Endometrium (tissue), 2 donors: ENCODE data around the gene CCDC89.
"Not testable (repeated sequence)": the region's sequence is repeated elsewhere in the genome, so short reads cannot be mapped to it uniquely, and the experiment has no call there.

ENCODE experiments used
- FAIRE-seq: peaks from 2 replicates; lab custom pipeline; 2012; peaks lifted over from hg19 to GRCh38; lab: Jason Lieb, UNC
- donor health status: control.
- donor health status: control.

The CCDC89 gene

DNA sequence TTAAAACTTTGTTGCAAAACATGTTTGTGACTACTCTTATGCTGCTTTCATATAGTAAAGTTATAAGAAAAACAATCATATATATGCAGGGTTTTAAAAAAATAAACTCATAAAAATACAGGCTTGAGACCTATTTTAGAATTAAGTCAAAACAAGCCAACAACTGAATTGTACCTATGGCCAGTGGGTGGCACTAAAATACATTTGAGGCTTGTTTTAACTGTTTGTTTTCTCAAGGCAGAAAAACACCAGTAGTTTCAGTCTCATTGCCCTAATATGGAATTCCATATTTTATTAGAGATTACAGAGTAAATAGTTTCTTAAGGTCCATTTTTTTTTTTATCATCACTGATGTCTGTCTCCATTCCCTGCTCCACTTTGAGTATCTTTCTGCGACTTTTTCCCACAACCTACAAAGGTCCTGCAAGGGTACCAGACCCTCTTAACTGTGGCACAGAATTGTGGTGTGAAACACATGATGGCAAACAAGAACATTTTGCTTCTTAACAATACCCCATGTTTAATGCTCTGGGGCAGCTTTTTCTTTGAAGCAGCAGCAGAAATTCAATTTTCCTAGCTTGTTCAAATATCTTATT is 8.5 kb upstream of the CCDC89 start:
- FAIRE-seq: peak; percentile 80

DNA sequence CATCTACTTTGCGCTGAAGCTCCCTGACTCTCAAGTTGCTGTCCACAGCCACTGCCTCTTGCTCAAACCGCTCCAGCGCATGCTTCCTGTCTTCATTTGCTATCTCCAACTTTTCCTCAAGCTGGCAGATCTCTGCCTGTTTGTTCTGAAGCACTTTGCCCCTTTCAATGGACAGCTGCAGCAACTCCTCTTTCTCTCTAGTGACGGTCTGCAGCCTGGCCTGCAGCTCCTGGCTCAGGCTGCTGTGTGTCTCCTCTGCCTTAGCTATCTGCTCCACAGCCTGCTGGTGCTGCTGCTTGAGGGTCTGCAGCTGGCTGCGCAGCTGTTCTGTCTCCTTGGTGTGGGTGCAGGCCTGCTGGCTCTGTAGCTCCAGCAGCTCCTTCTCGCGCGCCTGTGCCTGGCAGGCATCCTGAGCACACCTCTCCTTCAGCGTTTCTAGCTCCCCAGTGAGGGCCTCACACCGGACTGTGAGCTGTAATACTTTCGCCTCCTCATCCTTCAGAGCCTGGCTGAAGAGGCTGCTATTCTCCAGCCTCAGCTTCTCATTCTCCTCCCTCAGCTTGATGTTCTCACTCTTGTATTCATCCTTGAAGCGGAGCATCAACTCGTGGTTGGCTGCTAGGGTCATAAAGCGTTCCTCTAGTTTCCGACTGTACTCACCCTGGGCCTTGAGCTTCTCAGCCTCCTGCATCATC is 723 bp downstream of the CCDC89 start:
- no peak for FAIRE-seq

- no peak for FAIRE-seq
These were observed 3.4 kb downstream of the CCDC89 start for GRCh38 chr11:85682330-85683305.

DNA sequence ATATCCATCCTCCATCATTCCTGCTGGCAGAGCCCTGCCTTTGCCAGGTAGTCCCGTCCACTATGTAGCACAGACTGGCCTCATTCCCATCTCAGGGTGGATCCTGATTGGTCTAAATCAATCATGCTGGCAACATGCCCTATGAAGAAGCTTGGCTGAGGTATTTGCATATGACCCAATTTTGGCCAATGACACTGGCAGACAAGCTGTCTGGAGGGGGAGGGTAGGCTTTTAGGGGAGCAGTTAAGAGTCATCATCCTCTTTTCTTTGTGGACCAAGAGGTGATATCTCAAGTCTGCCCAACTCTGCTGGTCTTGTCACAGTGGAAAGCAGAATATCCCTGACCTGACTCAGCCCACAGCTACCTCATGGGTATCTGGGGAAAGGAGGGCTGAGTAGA is 5.1 kb downstream of the CCDC89 start:
- no peak for FAIRE-seq

DNA sequence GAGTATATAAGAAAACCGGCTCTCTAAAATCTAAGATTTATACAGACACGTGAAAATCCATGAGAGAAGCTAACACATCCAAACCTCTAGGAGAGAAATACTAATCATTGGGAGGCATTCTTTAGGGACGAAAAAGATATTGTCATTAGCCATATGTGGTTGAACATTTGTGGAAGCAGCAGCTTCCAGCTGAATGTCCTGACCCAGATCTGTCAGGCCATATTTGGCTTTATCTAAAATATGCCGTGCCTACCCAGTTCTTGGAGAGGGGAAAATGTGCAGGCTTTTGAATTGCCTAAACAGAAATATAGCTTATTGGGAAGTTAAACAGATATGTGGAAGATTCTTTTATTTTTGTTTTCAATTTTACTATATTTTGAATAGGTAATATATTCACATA is 6.4 kb downstream of the CCDC89 start:
- no peak for FAIRE-seq

GRCh38 chr11:85673393-85673792 is 12.6 kb downstream of the CCDC89 start:
- no peak for FAIRE-seq

DNA sequence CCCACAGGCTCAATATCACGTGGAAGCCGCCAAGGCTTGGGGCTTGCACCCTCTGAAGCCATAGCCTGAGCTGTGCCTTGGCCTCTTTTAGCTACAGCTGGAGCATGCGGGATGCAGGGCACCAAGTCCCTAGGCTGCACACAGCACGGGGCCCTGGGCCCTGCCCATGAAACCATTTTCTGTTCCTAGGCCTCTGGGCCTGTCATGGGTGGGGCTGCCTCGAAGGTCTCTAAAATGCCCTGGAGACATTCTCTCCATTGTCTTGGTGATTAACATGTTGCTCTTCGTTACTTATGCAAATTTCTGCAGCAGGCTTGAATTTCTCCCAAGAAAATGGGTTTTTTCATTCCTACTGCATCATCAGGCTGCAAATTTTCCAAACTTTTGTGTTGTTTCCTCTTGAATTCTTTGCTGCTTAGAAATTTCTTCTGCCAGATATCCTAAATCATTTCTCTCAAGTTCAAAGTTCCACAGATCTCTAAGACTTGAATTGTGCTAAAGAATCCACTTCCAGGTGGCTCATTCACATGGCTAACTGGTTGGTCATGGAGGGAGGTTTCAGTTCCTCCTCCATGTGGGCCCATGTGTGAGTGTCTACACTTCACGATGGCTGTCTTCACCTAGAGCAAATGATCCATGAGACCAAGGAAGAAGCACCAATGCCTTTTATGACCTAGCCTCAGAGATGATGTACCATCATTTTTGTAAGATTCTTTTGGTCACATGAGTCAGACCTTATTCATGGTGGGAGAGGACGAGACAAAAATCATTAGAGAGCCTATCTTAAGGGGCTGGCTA is 13.7 kb downstream of the CCDC89 start:
- FAIRE-seq: no peak

GRCh38 chr11:85670949-85671663 is 14.9 kb downstream of the CCDC89 start:
- FAIRE-seq: not testable (repeated sequence)

- FAIRE-seq: no peak
These were observed 17.8 kb downstream of the CCDC89 start for GRCh38 chr11:85668157-85668556.

DNA sequence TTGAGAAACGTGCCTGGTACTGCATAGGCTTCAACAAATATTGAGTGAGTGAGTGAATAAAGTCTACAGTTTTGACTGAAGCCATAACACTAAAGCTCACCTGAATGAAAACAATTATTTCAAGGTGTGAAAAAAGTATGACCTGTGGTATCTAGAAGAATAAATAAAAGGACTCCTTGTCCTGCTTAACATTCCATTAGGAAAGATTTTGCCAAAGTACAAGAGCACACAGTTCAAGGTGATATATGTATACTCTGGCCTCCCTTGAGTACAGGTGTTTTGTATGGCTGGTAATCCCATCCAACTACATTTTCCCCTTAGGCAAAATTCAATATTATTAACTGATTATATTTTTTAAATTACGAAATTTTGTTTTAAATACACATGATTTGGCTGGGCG is 19.3 kb downstream of the CCDC89 start:
- no peak for FAIRE-seq

DNA sequence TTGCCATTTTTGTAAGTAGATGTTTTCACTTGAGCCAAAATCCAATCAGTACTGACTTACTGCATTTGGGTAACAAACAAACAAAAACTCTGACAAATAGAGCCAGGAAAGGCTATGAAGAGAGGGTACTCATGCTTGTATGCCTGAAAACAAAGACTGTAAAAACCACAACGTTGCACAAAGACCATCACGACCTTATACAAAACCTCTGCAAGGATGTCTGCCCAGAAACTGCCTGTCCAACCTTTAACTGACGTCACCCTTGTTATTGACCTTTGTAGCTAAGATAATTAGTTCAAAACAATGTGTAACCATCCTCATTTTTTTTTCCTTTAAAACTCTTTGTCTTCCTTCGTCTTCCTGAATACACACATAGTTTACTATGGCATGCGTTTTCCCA is 20.3 kb downstream of the CCDC89 start:
- no peak for FAIRE-seq

- peak; percentile 80 for FAIRE-seq
These were observed 21.1 kb downstream of the CCDC89 start, which contains the start of gene CREBZF for GRCh38 chr11:85664615-85665481. CREBZF (minus strand) TSS chr11:85665129; CDS start chr11:85664875, 254 bp downstream.

- no peak for FAIRE-seq
These were observed 22.0 kb downstream of the CCDC89 start for GRCh38 chr11:85663753-85664614.

DNA sequence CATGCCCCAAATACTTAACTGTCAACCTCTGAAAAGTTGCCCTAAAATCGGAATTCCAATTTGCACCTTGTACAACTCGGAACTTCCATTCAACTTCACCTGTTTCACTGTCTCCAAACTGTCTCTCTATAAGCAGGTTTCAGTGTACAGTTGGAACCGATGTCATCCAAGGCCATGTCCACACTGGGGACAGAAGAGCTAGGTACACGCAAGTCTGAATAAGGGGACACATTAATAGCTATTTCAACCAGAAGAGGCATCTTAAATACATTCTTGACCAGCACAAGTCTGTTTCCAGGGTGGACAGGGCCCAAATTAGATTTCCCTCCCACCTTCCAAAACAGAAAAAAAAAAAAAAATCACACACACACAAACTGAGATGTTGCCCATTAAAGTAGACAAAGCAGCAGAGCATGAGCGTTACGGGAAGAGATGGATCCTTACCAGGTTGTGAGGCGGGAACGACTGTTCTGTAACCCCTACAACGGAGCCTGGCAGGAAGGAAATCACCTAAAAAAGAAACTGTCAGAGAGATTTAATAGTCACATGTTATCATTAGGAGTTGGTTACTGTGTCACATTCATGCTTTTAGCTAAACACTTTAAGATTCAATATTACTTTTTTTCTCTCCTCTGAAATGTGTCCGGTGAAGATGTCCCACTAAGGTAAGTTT is 22.8 kb downstream of the CCDC89 start:
- FAIRE-seq: no peak

DNA sequence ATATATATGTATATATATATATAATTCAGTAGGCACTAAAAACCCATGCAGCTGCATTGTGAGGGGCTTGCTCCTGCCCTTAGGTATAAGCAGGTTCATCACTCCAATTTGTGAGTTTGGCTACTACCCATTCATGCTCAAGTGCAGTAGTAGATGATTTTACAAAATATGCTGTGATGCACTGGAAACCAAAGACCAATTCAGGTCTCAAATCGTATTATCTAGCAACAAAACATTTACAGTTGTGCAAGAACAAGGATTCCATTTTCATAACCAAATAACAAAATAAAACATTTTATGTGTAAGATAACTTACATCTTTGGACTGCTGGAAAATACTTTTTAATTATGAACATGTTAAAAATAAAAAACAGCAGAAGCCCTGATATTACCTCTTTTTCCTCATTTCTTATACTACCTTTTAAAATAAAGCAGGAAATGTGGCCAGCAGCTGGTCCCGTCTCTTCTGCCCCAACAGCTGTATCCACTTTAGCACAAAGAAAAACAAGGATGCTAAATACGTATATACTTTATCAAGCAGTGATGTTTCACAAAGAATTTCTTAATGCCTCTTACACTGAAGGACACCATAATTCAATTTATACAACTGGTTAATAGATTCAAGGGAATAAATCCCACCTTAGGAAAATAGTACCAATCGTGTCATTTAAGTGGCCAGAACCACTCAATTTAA is 23.9 kb downstream of the CCDC89 start:
- FAIRE-seq: no peak

DNA sequence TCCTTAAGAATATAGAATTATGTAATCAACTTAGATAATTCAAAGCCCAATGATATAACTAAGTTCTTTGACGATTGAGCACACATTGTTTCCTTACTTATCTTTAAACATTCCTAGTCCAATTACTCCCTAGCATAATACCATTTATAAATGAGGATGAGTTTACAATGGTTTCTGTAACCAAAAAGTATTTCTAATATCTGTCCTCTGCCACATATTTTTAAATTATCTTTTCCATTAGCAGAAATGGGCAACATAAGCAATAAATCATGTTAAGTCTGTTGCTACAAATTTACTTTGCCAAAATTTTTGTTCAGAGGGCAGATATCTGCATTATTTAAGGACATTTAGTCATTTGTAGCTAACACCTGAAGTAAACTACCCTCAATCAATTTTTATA is 27.8 kb downstream of the CCDC89 start:
- FAIRE-seq: no peak

DNA sequence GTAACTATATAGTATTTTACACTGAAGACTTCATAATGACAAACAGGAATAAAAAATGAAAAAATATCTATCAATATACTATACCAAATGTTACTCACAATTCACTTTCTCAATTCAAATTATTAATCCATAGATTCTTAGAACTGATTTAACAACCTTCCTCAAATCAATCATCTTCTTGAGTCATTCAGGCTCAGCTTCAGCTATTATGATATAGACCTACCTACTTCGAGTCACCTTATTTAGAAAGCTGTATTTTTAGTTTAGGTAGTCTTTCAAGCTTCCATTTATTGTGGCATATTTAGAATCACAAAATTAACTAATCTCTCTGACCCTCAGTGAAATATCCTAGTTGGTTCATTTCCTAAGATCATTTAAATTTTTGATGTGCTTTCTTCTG is 29.2 kb downstream of the CCDC89 start:
- FAIRE-seq: no peak

DNA sequence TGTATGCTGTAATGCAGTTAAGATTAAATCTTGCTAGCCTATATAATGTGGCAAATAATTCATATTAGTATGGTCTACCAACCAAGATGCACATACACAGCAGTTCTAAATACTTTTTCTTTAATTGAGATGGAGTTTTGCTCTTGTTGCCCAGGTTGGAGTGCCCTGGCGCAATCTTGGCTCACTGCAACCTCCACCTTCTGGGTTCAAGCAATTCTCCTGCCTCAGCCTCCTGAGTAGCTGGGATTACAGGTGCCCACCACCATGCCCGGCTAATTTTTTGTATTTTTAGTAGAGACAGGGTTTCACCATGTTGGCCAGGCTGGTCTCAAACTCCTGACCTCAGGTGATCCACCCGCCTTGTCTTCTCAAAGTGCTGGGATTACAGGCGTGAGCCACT is 31.7 kb downstream of the CCDC89 start:
- not testable (repeated sequence) for FAIRE-seq
